ENCODE results near the gene HCRTR1. TPM values are rescaled to one million over a fixed set of nuclear protein-coding genes. Genes with fewer than 3 reads are reported as not detected.

Gene HCRTR1
- total and polyA plus RNA-seq, 8 donors, result not detected

DNA sequence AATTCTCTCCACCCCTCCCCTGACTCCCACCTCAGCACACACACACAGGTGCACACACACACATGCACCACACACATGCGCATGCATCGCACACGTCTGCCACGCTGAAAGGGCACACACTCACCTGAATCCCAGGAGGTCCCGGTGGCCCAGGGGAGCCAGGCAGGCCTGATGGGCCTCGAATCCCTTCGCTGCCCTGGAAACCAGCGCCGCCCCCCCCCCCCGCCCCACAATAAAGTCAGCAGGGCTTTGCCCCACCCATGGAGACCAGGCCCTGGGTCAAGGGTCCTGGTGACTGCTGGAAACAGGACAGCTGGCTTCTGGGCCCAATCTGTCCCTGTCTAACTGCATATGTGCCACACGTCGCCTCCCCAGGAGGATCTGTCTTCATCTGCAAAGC is 45.0 kb downstream of the HCRTR1 start:
- TF ChIP-seq POLR2A (IDR thresholded peaks at IDR 0.05) (no peak), EP300 (IDR thresholded peaks at IDR 0.05) (no peak)
- H3K36me3 ChIP-seq, result peaks cover 0 to 61% (median 46%) of the 10 kb centered on the region in 4 donors

DNA sequence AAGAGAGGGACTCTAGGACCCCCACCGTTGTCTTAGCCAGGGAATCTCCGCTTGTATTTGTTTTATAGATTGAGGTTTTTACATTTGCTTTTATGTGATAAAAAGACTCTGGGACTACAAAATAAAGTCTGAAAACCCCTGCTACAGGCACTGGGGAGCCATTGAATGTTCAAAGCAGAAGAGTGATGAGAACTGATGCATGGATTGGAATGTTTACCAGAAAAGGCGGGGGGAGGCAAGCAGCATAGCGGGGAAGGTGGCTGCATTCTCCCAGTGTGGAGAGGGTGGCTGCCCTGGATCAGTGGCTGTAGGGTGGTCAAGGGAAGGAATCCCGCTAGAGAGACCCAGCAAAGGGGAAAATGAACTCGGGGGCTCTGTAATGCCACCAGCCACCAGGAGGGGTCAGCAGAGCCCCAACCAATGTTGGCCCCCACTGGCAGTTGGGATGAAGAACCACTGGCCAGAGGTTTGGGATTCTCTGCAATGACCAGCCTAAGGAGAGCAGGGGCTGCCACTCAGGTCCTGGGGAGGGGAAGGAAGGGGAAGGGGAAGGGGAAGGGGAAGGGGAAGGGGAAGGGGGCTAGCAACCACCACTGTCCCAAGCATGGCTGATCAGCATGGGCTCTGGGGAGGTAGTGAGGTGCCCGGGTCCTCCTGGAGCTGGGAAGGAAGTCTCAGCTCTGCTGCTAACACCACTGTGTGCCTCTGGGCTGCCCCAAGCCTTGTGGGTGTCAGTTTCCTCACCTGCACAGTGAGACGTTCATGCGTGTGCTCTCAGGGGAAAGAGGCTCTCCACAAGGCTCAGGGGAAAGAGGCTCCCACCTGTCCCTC is 46.3 kb downstream of the HCRTR1 start:
- peak; percentile 70 to 82 for DNase-seq
- Histone ChIP-seq H3K27me3 (no peaks in the 10 kb centered on the region), H3K4me1 (peaks cover 17 to 41% (median 20%) of the 10 kb centered on the region in 4 donors), H3K27ac (no peak overlapping the region), H3K4me3 (no peak overlapping the region), H3K9me3 (no peaks in the 10 kb centered on the region), H3K36me3 (peaks cover 0 to 47% (median 32%) of the 10 kb centered on the region in 4 donors)
- TF ChIP-seq POLR2AphosphoS5 (IDR thresholded peaks at IDR 0.05) (peak in 1 of 3 donors; percentile 29), EP300 (IDR thresholded peaks at IDR 0.05) (no peak), POLR2A (IDR thresholded peaks at IDR 0.05) (no peak)
- TF ChIP-seq, protein P1, sequence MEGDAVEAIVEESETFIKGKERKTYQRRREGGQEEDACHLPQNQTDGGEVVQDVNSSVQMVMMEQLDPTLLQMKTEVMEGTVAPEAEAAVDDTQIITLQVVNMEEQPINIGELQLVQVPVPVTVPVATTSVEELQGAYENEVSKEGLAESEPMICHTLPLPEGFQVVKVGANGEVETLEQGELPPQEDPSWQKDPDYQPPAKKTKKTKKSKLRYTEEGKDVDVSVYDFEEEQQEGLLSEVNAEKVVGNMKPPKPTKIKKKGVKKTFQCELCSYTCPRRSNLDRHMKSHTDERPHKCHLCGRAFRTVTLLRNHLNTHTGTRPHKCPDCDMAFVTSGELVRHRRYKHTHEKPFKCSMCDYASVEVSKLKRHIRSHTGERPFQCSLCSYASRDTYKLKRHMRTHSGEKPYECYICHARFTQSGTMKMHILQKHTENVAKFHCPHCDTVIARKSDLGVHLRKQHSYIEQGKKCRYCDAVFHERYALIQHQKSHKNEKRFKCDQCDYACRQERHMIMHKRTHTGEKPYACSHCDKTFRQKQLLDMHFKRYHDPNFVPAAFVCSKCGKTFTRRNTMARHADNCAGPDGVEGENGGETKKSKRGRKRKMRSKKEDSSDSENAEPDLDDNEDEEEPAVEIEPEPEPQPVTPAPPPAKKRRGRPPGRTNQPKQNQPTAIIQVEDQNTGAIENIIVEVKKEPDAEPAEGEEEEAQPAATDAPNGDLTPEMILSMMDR (IDR thresholded peaks at IDR 0.05), result peak in 5 of 7 experiments; percentile 93 to 99 (median 96)
- 41 to 49% (median 46%) methylated on average over 9 of the region's 9 CpGs for WGBS, 5 donors
- intact Hi-C loops (cut with DNase I; ENCODE audit: low total_unique reads), result loop anchor here (5.0 kb wide), 1 partner anchor 53 kb away; no protein-coding TSS in a partner anchor

More for the DNA sequence above, 45.0 kb downstream of the HCRTR1 start:
- Histone ChIP-seq H3K27me3 (no peaks in the 10 kb centered on the region), H3K27ac (no peak overlapping the region), H3K9me3 (no peaks in the 10 kb centered on the region), H3K4me3 (no peak overlapping the region), H3K4me1 (peaks cover 17 to 27% (median 17%) of the 10 kb centered on the region in 4 donors)
- intact Hi-C loops (cut with DNase I; ENCODE audit: low total_unique reads), result loop anchor here (5.0 kb wide), 1 partner anchor 55 kb away; no protein-coding TSS in a partner anchor
- 83 to 90% (median 86%) methylated on average over 10 to 12 of the region's 12 CpGs for WGBS, 5 donors
- DNase-seq, result no peak

DNA sequence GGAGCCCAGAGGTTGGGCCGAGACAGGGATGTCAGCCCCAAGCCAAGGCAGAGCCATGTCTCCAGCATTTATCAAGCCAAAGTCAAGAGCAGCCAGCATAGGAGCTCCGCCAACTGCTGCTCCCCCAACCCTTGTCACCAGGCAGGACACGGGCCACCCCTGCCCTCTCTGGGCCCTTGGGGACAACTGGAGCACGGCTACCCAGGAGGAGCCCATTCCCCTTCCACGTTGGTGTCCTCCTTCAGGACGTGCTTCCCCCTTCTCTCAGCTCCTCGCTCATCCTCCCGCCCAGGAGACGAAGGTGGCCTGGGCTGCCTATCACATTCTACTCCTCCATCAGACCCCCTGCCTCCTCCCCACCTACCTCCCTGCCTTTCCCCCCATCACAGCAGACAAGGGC is 47.0 kb downstream of the HCRTR1 start:
- H3K4me3 ChIP-seq, result no peak overlapping the region
- no peaks in the 10 kb centered on the region for H3K27me3 ChIP-seq
- peaks cover 21 to 48% (median 26%) of the 10 kb centered on the region in 4 donors for H3K4me1 ChIP-seq
- no peaks in the 10 kb centered on the region for H3K9me3 ChIP-seq
- 70 to 93% (median 84%) methylated on average over 8 to 9 of the region's 9 CpGs for WGBS, 5 donors
- peaks cover 0 to 40% (median 26%) of the 10 kb centered on the region in 4 donors for H3K36me3 ChIP-seq
- intact Hi-C loops (cut with DNase I; ENCODE audit: low total_unique reads), result loop anchor here (5.0 kb wide), 1 partner anchor 53 kb away; no protein-coding TSS in a partner anchor
- no peak for DNase-seq
- TF ChIP-seq, protein P1 (IDR thresholded peaks at IDR 0.05), result no peak
- TF ChIP-seq POLR2A (IDR thresholded peaks at IDR 0.05) (no peak), POLR2AphosphoS5 (IDR thresholded peaks at IDR 0.05) (no peak), EP300 (IDR thresholded peaks at IDR 0.05) (no peak)
- no peak overlapping the region for H3K27ac ChIP-seq

DNA sequence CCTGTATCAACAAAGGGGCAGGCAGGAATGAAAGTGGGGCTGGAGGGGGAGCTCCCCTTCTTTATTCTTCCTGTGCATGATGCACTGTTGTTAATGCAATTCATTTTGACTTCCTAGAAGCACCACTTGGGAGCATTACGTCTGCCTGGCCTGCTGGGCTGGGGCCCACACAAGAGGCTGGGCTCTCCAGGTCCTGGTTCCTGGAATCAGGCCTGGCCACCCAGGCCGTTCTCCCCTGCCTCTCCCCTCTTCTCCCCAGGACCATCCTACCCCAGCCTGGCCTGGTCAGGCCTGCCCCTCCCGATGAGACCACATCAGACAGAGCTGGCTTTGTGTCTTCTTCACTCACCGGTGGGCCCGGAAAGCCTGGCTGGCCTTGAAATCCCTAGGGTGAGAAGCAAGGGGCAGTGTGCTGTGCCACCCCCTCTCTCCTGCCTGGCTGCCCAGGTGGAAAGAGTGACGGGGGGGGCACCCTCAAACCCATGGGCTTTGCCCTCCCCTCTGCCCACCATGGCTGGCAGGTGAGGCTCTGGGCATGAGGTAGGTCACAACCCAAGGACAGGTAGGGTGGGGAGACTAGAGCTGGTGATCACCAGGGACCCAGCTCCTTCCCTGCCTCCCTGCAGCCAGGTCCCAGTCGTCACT is 47.9 kb downstream of the HCRTR1 start:
- intact Hi-C loops (cut with DNase I; ENCODE audit: low total_unique reads), result loop anchor here (5.0 kb wide), 1 partner anchor 127 kb away; no protein-coding TSS in a partner anchor

More for the DNA sequence above, 47.9 kb downstream of the HCRTR1 start:
- TF ChIP-seq POLR2A (IDR thresholded peaks at IDR 0.05) (no peak), POLR2AphosphoS5 (IDR thresholded peaks at IDR 0.05) (no peak), EP300 (IDR thresholded peaks at IDR 0.05) (no peak)
- TF ChIP-seq, protein P1 (IDR thresholded peaks at IDR 0.05), result no peak
- DNase-seq, result peak in 1 of 2 donors; percentile 69
- 81 to 92% (median 85%) methylated on average over 3 to 7 of the region's 7 CpGs for WGBS, 5 donors
- Histone ChIP-seq H3K27ac (peak overlapping the region in 2 of 5 donors; percentile 74 to 88), H3K9me3 (no peaks in the 10 kb centered on the region), H3K4me3 (no peak overlapping the region), H3K27me3 (no peaks in the 10 kb centered on the region), H3K36me3 (peaks cover 0 to 34% (median 23%) of the 10 kb centered on the region in 4 donors), H3K4me1 (peaks cover 28 to 56% (median 33%) of the 10 kb centered on the region in 4 donors)
